HG02678 (cell line): ENCODE results near the gene XPNPEP2.

ENCODE experiments used
- ATAC-seq: cut with Tn5 transposase; IDR thresholded peaks from one replicate; pipeline ENCODE4 v1.9.1; 2021; ENCODE audit warnings: mild to moderate bottlenecking, moderate library complexity; ENCODE audit not compliant: unreplicated experiment

Gene XPNPEP2

DNA sequence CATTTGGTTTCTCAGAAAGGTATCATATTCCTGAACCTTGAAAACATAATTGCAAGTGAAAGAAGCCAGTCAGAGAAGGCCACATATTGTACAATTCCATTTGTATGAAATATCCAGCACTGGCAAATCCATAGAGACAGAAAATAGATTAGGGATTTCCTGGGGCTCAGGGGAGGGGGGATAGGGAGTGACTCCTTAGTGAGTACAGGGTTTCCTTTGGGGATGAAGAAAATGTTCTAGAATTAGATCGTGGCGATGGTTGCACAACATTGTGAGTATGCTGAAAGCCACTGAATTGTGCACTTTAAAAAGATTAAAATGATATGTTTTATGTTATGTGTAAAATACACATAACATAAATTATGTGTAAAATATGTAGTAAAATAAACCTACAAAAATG, 10.3 kb downstream of the XPNPEP2 start:
- no peak for ATAC-seq

DNA sequence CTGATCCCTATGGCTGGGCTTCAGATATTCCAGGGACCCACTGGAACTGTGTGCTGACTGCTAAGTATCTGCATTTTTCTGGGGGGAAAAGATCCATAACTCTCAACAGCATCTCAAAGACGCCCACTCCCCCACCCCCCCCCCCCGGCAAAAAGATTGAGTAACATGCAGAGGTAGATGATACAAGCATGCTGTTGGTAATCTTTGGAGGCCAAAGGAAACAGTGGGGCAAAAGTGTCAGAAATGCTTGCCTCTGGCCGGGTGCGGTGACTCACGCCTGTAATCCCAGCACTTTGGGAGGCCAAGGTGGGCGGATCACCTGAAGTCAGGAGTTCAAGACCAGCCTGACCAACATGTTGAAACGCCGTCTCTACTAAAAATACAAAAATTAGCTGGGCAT, 12.2 kb downstream of the XPNPEP2 start:
- no peak for ATAC-seq

DNA sequence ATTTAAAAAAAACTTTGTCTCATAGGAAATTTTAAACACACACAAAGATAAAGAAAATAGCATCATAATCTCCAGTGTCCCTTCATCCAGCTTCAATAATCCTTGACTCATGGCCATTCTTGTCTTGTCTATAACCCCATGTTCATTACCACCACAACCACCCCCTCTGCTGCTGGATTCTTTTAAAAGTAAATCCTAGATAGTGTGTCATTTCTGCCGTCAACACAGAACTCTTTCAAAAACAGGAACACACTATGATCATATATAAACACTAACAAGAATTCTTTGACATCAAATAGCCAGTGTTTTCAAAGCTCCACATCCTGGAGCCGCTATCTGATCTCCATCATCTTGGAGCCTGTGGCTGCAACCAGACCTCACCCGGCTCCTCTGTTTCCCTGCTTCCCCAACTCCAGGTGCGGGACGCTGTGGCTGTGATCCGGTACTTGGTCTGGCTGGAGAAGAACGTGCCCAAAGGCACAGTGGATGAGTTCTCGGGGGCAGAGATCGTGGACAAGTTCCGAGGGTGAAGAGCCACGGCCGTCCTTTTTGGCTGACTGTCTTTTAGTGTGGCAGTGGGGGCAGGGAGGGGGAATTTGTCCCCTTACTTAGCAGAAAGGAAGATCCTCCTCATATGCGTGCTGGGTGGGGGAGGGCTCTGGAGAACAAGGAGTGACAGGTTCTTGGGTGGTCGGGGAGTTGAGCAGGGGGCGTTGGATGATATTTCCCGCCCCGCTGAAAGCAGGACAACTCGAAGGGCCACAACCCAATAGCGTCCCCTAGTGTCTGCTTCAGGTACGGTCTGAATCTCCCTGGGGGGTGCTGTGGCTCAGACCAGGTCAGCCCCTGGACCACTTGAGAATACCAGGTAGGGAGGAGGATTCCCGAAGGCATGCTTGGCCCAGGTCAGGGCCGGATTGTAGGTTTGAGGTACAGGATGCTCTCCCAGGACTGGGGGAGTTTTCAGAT, 15.6 kb downstream of the XPNPEP2 start:
- ATAC-seq: no peak

DNA sequence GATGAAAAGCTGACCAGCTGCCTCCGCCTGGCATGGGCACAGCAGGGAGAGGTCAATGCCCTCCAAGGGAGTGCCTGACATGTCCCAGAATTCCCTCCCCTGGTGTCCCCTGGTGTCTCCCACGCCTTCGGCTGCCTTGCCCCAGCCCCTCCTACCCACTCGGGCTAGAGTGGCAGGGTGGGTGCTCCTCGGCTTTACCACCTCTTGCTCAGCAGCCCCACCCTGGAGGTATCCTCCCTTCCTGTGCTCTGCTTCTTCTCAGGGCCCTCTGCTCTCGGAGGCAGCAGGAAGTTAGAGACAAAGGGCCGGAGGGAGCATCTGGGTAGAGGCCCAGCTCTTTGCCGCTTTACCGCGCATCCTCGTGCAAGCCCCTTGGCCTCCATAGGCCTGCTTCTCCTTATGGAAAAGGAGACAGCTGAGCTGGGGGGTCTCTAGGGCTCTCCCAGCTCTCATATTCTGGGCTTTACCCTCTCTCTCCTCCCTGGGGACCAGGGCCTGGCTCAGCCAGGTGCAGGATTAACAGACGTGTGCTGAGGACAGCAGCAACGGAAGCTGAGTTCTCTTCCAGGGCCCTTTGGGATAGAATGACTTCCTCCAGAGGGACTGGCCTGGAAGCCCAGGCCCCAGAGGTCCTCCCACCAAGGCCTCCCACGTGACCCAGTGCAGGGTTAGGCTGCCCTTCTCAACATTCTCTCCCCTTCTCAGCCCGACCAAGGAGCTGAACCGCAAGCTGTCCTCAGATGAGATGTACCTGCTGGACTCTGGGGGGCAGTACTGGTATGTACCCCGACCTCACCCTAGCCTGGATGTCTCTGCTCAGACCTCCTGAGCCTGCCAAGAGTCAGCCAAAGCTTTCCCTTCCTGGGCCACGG, 17.2 kb downstream of the XPNPEP2 start:
- ATAC-seq: peak; percentile 38

DNA sequence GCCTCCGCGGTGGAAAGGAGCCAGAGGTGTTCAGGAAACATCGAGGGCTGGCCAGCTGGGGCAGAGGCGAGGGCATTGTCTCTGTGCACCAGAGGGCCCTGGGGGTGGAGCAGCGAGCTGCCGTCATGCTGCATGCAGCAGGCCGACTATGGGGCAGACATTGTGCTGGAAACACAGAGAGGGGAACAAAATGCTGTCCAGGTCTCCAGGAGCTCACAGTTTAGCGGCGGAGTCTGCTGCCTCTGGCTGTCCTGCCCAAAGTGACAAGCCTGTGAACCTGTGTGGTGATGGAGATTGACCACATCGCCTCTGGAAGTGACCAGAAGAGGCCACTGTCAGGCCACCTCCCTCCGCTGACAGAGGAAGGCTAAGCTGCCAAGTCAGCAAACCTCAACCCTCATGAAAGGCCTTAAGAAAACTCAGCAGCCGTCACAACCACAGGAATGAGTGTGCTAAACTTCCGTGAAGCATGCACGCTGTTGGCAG, 20.8 kb downstream of the XPNPEP2 start:
- peak; percentile 57 for ATAC-seq

DNA sequence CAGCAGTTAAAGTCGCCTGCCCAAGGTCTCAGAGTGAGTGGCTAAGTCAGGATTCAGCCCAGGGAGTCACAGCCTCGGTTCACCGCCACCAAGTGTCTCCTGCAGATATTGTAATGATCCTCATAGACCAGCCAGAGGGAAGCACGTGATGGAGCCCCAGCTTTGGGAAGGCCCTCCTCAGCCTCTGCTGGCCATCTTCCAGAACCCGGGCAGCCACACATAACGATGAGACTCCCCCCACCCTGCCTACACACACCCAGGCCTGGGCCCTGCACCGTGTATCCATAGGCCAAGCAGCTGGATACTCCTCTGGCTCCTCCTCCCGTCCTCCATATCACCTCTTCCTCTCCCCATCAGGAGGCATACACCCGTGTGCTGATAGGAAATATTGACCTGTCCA, 21.4 kb downstream of the XPNPEP2 start:
- ATAC-seq: no peak

DNA sequence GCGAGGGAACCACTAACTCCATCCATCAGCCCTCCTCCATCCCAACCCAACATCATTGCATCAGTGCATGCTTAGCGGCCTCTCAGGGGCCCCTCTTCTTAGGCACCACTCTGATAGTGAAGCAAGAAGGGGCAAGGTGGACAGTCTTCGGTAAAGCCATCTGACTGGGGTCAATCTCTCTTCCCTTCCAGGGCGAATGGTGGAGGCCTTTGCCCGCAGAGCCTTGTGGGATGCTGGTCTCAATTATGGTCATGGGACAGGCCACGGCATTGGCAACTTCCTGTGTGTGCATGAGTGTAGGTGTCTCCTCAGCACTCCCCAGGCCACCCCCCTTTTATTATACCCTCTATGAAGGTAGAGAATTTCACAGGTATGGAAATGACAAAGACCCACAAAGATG, 22.2 kb downstream of the XPNPEP2 start:
- no peak for ATAC-seq

DNA sequence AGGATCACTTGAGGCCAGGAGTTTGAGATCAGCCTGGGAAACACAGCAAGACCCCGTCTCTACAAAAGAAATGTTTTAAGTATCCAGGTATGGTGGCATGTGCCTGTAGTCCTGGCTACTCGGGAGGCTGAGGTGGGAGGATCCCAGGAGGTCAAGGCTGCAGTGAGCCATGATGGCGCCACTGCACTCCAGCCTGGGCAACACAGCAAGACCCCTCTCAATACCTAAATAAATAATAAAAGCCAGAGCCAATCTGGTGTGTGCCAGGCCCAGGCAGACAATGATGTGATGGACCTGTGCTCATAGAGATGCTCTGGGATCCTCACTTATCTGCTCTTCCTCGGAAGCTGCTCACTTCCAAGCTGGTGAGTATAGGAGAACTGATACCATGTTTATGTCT, 22.8 kb downstream of the XPNPEP2 start:
- no peak for ATAC-seq

DNA sequence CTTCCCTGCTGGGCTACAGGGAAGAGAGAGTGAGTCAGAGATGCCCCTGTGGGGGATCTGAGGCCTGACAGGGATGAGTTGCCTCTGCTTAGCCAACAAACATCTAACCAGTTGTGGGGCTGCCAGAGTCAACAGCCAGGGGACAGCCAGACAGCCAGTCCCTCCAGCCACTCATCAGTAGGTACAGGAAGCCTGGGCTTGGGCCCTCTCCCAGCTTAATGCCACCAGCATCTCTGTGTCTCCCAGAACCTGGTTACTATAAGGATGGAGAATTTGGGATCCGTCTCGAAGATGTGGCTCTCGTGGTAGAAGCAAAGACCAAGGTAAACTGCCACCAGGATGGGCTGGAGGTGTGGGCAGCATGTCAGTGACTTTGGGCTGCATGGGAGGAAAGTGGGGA, 23.7 kb downstream of the XPNPEP2 start:
- no peak for ATAC-seq

DNA sequence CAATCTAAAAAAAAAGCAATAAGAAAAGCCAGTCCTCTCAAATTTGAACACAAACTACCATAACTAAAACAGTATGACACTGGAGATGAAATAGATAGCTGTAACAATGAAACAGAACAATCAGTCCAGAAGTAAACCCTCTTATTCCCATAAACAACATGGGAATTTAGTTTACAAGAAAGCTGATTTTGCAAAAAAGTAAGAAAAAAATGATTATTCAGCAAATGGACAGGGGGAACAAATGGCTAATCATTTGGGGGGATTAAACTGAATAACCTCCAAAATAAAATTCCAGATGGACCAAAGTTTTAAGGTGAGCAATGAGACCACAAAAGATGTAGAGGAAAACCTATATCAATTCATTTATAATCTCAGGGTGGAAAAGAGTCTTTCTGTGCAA, 24.9 kb downstream of the XPNPEP2 start:
- no peak for ATAC-seq

DNA sequence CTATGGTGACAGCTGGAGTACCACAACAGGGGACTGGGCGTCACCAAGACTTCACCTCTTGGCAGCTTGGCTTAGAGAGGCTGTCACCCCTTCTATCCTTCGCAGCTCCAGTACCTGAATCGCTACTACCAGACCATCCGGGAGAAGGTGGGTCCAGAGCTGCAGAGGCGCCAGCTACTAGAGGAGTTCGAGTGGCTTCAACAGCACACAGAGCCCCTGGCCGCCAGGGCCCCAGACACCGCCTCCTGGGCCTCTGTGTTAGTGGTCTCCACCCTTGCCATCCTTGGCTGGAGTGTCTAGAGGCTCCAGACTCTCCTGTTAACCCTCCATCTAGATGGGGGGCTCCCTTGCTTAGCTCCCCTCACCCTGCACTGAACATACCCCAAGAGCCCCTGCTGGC, 29.4 kb downstream of the XPNPEP2 start:
- no peak for ATAC-seq

DNA sequence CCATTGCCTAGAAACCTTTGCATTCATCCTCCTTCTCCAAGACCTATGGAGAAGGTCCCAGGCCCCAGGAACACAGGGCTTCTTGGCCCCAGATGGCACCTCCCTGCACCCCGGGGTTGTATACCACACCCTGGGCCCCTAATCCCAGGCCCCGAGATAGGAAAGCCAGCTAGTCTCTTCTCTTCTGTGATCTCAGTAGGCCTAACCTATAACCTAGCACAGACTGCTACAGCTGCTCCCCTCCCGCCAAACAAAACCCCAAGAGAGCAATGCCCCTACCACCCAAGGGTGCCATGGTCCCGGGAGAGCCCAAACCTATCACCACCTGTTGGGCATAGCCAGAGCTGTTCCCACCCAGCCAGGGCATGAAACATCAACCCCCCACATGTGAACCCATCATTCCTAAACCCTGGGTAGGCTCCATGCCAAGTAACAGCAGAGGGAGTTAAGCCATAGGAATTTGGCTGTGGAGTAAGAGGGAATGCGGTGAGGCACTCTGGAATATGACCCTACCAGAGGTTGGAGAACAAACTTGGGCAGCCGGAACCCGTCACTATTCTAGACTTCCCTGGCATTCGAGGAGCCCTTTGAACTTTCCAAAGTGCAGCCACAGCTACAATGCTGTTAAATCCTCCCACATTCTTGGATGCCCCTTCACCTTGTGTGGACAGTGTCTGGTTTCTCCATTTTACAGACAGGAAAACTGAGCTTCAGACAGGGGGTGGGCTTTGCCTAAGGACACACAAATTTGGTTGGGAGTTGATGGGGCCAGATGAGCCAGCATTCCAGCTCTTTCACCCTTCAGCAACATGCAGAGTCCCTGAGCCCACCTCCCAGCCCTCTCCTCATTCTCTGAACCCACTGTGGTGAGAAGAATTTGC, 30.0 kb downstream of the XPNPEP2 start:
- no peak for ATAC-seq

DNA sequence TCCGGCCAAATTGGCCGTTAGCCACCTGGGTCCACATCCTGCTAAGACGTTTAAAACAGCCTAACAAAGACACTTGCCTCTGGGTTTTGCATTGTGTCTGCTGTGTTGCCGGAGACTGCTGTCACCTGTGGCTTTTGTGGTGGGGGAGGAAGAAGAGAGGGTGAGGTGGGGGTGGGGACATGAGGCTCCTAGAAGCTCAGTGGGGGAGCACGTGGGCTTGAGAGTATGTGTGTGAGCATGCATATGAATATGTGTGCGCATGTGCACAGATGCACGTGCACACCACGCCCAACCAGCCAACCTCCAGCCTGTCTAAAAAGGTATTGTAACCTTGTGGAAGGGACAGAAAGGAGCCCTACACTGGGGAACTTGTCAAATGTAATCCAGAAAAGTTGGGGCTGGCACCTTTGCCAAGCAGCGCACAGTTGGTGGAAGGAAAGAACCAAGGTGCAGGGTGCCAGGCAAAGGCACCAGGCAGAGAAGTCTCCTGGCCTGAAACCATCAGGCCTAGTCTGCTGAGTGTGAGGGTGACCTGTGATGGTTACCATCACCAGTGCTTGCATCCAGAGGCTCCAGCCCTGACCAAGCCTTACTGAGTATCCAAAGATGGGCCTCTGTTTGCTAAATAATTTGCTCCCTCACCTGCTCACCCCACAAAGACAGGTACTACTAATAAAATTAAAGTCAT, 30.8 kb downstream of the XPNPEP2 start:
- ATAC-seq: peak; percentile 51

DNA sequence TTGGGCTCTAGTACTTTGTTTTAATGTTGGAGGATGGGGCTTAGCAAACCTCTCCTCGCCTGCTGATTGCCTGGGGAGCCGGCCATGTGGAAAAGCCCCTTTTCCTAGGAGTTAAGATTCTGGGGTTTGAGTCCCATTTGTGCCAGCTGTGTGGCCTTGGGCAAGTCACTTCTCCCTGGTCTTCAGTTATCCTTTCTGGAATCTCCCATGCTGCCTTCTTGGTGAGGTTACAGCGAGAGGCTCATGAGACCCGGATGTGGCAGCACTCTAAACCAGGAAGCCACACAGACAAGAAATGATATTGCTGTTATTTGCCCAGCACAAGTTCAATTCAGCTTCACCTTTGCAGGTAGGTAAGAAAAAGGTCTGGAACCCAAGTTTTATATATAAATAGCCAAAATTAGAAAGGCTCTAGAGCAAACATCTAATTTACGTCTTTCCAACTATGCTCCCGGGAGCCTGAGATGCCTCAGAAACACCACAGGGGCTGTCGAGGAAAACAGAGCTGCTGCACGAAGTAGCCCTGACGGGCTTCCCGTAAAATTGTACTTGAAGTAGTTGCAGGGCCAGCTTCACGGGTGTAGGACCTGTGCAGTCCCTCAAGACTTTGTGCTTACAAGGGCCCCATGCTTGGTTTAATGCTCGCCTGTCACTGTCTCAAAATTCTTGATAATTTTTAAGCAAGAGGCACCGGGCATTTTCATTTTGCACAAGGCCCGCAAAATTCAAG, 32.7 kb downstream of the XPNPEP2 start:
- no peak for ATAC-seq

DNA sequence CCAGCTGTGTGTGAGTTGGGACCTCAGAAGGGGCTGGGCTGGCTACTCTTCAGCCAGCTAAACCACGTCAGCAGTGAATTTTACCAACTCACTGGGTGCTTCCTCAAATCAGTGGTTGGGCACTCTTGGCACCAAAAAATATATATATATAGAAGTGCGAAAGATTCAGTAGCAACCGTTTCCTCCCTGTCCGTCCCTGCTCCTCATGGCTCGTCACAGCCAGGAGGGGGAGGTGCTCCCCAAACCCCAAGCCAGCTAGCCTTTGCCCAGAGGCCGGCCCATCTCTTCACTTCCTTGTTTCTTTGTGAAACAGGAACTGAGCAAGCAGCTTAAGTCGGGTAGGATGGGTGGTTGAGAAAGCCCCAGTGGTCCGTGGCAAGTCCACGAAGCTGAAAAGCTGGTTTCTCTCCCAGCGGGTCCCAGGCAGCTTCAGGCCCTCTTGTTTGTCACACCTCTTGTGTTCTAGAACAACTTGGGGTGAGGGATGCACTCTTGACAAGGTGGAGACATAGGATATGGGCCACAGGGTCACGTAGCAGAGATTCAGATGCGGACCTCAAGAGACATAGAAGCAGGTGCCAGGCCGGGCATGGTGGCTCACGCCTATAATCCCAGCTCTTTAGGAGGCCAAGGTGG, 34.1 kb downstream of the XPNPEP2 start:
- ATAC-seq: peak; percentile 71

DNA sequence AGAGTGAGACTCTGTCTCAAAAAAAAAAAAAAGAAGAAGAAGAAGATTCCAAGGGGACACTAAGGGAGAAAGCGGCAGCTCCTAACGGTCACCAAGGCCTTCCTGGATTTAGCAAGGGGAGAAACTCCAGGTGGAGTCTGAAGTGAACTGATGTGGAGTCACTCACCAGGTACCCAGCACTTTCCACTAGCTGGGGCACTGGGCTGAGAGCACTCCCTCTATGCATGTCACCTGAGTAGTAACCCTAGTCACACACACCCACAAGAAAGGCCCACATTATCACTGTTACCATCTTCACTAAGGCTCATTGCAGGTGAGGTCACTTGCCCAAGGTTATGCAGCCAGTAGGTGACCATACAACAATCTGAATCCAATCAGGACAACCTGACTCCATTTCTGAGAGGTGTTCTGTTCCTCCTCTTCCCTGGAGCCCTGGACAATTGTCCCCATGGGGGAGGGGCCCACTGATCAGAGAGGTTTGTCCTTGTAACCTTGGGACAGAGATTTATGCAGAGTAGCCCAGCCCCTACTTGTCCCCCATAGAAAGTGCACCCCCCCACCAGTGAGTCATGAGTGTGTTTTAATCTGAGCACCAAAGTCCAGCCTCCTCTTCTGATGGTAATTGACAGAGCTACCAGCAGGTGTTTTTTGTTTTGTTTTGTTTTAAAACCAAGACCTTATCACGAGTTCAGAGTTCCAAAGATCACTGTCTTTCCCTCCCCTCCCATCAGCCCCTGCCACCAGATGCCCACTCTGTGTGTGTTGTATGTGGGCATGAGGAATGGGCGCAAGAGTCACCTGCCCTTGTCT, 35.1 kb downstream of the XPNPEP2 start:
- no peak for ATAC-seq

DNA sequence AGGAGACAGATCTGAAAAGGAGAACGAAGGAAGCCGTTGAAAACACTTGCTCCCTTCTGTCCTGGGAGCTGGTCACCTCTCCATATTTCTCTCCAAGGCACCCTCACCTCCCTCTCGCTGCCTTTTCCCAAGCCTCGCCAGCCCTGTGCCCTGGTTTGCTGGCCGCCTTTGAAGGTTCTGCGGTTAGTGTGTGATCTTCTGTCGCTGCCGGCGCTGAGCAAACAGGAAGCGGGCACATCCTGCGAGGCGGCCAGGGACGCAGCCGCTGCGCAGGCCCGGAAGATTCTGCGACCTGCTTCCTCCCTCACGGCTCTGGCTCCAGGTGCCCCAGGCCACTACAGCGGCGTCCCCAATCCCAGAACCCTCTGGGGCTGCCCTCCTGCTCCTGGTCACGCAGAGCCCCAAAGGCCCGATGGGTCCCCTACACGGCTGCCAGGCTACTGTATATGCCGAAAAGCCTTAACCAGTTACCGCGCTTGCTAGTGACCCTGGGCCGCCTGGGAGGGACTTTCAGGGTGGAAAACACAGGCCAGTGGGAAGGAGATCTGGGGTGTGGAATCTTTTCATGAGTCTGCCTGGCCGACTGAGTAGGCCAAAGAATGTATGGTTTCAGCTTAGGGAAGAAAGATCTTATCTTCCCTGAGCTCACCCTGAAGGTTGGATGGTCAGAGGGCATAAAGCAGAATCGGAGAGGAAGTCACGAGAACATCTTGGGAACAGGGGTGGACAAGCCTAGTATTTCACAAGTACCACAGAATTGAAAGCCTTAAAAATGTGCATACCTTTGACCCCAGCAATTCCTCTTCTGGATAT, 38.6 kb downstream of the XPNPEP2 start:
- ATAC-seq: peak; percentile 29
